Caco-2 (cell line): ENCODE data around the gene MC2R. TPM values are rescaled to one million over a fixed set of nuclear protein-coding genes. Genes with fewer than 3 reads are reported as not detected.
"Not testable (repeated sequence)": the region's sequence is repeated elsewhere in the genome, so short reads cannot be mapped to it uniquely, and the experiment has no call there.

Experiments used
- BruUV-seq: library from RNA; stranded (reverse); fragments of 400-500 nt; replicated peaks from 2 replicates; lab custom pipeline; 2021; lab: Mats Ljungman, UMichigan
- CTCF ChIA-PET: fragments of 300-600 bp; sonication (Branson Sonifier 250); formaldehyde crosslinking; loops from one replicate; lab custom pipeline; 2022; ENCODE audit warnings: antibody characterized with exemption; lab: Charles Lee
- POLR2A ChIA-PET: fragments of 300-600 bp; sonication (Branson Sonifier 250); formaldehyde crosslinking; loops from one replicate; lab custom pipeline; 2022; ENCODE audit warnings: antibody characterized with exemption; lab: Charles Lee
- DNase-seq, 2 experiments: peaks; one replicate each; pipeline versions ENCODE4 v3.0.0 to v3.0.0-alpha.2; 2020 to 2022
- H3K27me3 ChIP-seq: replicated peaks from 2 replicates; pipeline ENCODE4 v1.6.0; 2011; ENCODE audit warnings: low read length; ENCODE audit not compliant: control insufficient read depth, insufficient read depth
- H3K36me3 ChIP-seq: 2 replicates; pipeline ENCODE4 v1.5.1; 2011; ENCODE audit warnings: low read length; ENCODE audit not compliant: control insufficient read depth, insufficient read depth
- H3K4me1 ChIP-seq: fragments of 250-450 bp; sonication (Bioruptor Pico); 2 replicates; pipeline ENCODE4 v1.5.1; 2020; ENCODE audit warnings: mild to moderate bottlenecking
- H3K4me3 ChIP-seq: 2 replicates; pipeline ENCODE4 v1.5.1; 2011; ENCODE audit warnings: low read depth, mild to moderate bottlenecking, control low read depth, low read length
- H3K9me3 ChIP-seq: fragments of 250-450 bp; sonication (Bioruptor Pico); 2 replicates; pipeline ENCODE4 v1.5.1; 2020; ENCODE audit warnings: mild to moderate bottlenecking, moderate library complexity
- H3K27ac Mint-ChIP-seq: one replicate; pipeline ENCODE4 v1.8.0; 2022; ENCODE audit warnings: mixed read lengths; ENCODE audit not compliant: unreplicated experiment
- H3K27me3 Mint-ChIP-seq: one replicate; pipeline ENCODE4 v1.8.0; 2022; ENCODE audit warnings: mixed read lengths; ENCODE audit not compliant: insufficient read depth, unreplicated experiment
- H3K36me3 Mint-ChIP-seq: one replicate; pipeline ENCODE4 v1.8.0; 2022; ENCODE audit warnings: mild to moderate bottlenecking, mixed read lengths; ENCODE audit not compliant: insufficient read depth, unreplicated experiment
- H3K4me1 Mint-ChIP-seq: one replicate; pipeline ENCODE4 v1.8.0; 2022; ENCODE audit warnings: low read depth, mixed read lengths; ENCODE audit not compliant: unreplicated experiment
- H3K4me3 Mint-ChIP-seq: one replicate; pipeline ENCODE4 v1.8.0; 2022; ENCODE audit warnings: mild to moderate bottlenecking, moderate library complexity, mixed read lengths; ENCODE audit not compliant: unreplicated experiment
- H3K9me3 Mint-ChIP-seq: one replicate; pipeline ENCODE4 v1.8.0; 2022; ENCODE audit warnings: mixed read lengths; ENCODE audit not compliant: unreplicated experiment
- intact Hi-C: fragments of 100-400 bp; cut with micrococcal nuclease; formaldehyde crosslinking; loops from one replicate; pipeline ENCODE4 v1.10.0; 2022; ENCODE audit not compliant: unreplicated experiment
- total RNA-seq: library from RNA; stranded (reverse); gene quantifications from 2 replicates; pipeline ENCODE4 v1.2.3, GENCODE V29; 2022
- TF ChIP-seq, protein P1 (sequence below), 2 experiments: fragments of 200-600 bp in 1 of 2; IDR thresholded peaks; 1 replicate in 1 of 2; 2 replicates in 1 of 2; pipeline versions ENCODE4 v1.5.1 to v1.8.0; 2011 to 2022; ENCODE audit warnings: antibody characterized with exemption in 1 of 2, control low read depth in 1 of 2, inconsistent platforms in 1 of 2, low read depth in 1 of 2, low read length in 1 of 2, mild to moderate bottlenecking in 1 of 2, moderate library complexity in 1 of 2; ENCODE audit not compliant: insufficient read depth in 1 of 2, severe bottlenecking in 1 of 2, unreplicated experiment in 1 of 2

The MC2R gene
- total RNA-seq, 1 experiment from 2014 or later = not detected

DNA sequence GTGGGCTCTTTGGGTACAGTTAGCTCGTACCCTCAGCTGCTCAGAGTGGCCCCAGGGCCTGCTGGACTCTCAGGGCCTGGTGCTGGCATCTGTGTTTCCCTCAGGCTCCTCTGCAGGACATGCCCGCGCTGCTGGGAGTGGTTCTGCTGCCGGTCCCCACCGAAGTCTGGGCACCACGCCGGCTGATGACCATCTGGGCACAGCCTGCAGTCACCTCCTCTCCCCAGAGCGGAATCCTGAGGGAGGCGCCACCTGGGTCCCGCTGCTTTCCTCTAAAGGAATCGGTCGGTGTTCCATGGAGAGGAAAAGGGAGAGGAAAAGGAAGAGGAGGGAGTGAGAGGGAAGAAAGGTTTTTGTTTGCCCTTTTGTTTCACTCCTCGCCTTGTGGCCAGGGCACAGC is 43.6 kb downstream of the MC2R start:
- no TSS peak for BruUV-seq
- TF ChIP-seq, protein P1, sequence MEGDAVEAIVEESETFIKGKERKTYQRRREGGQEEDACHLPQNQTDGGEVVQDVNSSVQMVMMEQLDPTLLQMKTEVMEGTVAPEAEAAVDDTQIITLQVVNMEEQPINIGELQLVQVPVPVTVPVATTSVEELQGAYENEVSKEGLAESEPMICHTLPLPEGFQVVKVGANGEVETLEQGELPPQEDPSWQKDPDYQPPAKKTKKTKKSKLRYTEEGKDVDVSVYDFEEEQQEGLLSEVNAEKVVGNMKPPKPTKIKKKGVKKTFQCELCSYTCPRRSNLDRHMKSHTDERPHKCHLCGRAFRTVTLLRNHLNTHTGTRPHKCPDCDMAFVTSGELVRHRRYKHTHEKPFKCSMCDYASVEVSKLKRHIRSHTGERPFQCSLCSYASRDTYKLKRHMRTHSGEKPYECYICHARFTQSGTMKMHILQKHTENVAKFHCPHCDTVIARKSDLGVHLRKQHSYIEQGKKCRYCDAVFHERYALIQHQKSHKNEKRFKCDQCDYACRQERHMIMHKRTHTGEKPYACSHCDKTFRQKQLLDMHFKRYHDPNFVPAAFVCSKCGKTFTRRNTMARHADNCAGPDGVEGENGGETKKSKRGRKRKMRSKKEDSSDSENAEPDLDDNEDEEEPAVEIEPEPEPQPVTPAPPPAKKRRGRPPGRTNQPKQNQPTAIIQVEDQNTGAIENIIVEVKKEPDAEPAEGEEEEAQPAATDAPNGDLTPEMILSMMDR (IDR thresholded peaks at IDR 0.05; ENCODE audit: insufficient read depth in 1 of 2, low read depth in 1 of 2, low read length in 1 of 2, severe bottlenecking in 1 of 2, unreplicated experiment in 1 of 2) = no peak
- Mint-ChIP-seq H3K4me1 (no peaks in the 10 kb centered on the region), H3K9me3 (no peaks in the 10 kb centered on the region), H3K27me3 (peaks cover 2% of the 10 kb centered on the region), H3K4me3 (no peak overlapping the region), H3K36me3 (no peaks in the 10 kb centered on the region), H3K27ac (no peak overlapping the region)
- DNase-seq = no peak
- ChIA-PET CTCF (interaction anchor here (0.6 kb wide), 1 partner anchor 68 kb away, joined by 3 read pairs; no protein-coding TSS in a partner anchor), POLR2A (no interaction called here)
- Histone ChIP-seq H3K27me3 (peaks cover 2% of the 10 kb centered on the region; the same call in 1 of the 2 replicates), H3K9me3 (no peaks in the 10 kb centered on the region), H3K4me3 (no peak overlapping the region), H3K4me1 (no peaks in the 10 kb centered on the region), H3K36me3 (no peaks in the 10 kb centered on the region)
- intact Hi-C loops = no loop called here

DNA sequence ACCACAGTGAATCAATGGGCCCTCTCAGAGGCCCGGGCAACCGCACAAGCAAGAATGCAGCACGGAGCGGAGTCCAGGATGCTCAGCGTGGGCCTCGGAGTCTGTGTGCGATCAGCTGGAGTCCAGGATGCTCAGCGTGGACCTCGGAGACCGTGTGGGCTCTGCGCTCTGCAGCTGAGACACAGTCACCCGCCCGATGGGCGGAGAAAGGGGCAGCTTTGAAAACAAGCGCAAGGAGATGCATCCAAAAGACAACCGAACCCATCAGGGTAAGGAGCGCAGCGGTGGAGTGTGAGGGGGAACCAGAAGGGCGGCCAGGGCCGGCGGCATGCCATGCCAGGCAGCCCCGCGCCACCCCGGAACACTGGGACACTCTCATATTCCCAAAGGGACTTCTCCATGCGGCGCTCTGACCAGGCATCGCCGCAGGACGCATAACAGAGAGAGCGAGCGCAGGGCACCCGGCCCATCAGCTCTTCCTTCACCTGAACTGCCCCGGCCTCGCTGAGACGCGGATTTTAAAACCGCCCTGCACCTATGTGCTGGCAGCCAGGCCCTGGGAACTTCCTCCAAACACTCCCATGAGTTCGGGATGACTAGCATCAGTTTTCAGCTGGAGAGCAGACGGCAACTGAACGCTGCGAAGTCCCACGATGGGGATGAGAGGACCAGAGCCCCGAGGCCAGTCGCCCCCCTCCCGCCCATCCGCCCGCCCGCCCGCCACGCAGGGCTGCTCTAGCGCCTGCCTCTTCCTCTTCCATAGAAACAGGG is 46.6 kb downstream of the MC2R start:
- Histone ChIP-seq H3K36me3 (no peaks in the 10 kb centered on the region), H3K9me3 (no peaks in the 10 kb centered on the region), H3K27me3 (peaks cover 2% of the 10 kb centered on the region; the same call in 1 of the 2 replicates), H3K4me3 (no peak overlapping the region), H3K4me1 (no peaks in the 10 kb centered on the region)
- CTCF ChIA-PET = no interaction called here
- intact Hi-C loops = loop anchor here (10.0 kb wide), 1 partner anchor 56 kb away; no protein-coding TSS in a partner anchor
- Mint-ChIP-seq H3K4me3 (no peak overlapping the region), H3K4me1 (no peaks in the 10 kb centered on the region), H3K36me3 (no peaks in the 10 kb centered on the region), H3K9me3 (no peaks in the 10 kb centered on the region), H3K27me3 (peaks cover 2% of the 10 kb centered on the region), H3K27ac (no peak overlapping the region)
- TF ChIP-seq, protein P1 (IDR thresholded peaks at IDR 0.05; ENCODE audit: insufficient read depth in 1 of 2, low read depth in 1 of 2, low read length in 1 of 2, severe bottlenecking in 1 of 2, unreplicated experiment in 1 of 2) = no peak
- no TSS peak for BruUV-seq
- DNase-seq = no peak
- POLR2A ChIA-PET = no interaction called here

DNA sequence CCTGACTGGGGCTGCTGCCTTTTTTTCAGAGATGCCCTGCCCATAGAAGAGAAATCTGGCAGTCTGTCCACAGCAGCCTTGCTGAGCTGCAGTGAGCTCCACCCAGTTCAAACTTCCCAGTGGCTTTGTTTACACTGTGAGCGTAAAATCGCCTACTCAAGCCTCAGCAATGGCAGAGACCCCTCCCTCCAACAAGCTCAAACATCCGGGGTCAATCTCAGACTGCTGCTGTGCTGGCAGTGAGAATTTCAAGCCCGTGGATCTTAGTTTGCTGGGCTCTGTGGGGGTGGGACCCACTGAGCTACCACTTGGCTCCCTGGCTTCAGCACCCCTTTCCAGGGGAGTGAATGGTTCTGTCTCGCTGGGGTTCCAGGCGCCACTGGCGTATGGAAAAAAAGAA is 52.4 kb downstream of the MC2R start:
- H3K9me3 ChIP-seq, H3K4me3 Mint-ChIP-seq, H3K4me1 ChIP-seq, BruUV-seq, H3K27me3 ChIP-seq, H3K27ac Mint-ChIP-seq, H3K36me3 Mint-ChIP-seq, H3K36me3 ChIP-seq, H3K4me3 ChIP-seq, H3K27me3 Mint-ChIP-seq, CTCF ChIA-PET, POLR2A ChIA-PET: not testable (repeated sequence)
- Mint-ChIP-seq H3K4me1 (peaks cover 17% of the 10 kb centered on the region), H3K9me3 (peaks cover 15% of the 10 kb centered on the region)
- peak; percentile 31 to 52 for DNase-seq
- intact Hi-C loops = loop anchor here (10.0 kb wide), 1 partner anchor 62 kb away; no protein-coding TSS in a partner anchor
